GM12865 (cell line): ENCODE data around the gene MYCBPAP.
A peak's percentile ranks its signal among the peaks of the same experiment; 100 is the strongest.

Source experiments
- DNase-seq: peaks from one replicate; pipeline ENCODE4 v3.0.0; 2010; ENCODE audit warnings: low read depth
- H3K4me3 ChIP-seq: 2 replicates; pipeline ENCODE4 v1.5.1; 2011; ENCODE audit warnings: mild to moderate bottlenecking, low read depth, low read length, control low read depth
- TF ChIP-seq, protein P1 (sequence below): IDR thresholded peaks from 2 replicates; pipeline ENCODE4 v1.5.1; 2011; ENCODE audit warnings: low read length, control low read depth, low read depth, inconsistent platforms; ENCODE audit not compliant: insufficient read depth; ENCODE audit errors: missing control alignments

MYCBPAP gene

GRCh38 chr17:50556803-50557202, 48.6 kb downstream of the MYCBPAP start:
- DNase-seq: no peak
- no peak overlapping the region for H3K4me3 ChIP-seq
- TF ChIP-seq, protein P1, sequence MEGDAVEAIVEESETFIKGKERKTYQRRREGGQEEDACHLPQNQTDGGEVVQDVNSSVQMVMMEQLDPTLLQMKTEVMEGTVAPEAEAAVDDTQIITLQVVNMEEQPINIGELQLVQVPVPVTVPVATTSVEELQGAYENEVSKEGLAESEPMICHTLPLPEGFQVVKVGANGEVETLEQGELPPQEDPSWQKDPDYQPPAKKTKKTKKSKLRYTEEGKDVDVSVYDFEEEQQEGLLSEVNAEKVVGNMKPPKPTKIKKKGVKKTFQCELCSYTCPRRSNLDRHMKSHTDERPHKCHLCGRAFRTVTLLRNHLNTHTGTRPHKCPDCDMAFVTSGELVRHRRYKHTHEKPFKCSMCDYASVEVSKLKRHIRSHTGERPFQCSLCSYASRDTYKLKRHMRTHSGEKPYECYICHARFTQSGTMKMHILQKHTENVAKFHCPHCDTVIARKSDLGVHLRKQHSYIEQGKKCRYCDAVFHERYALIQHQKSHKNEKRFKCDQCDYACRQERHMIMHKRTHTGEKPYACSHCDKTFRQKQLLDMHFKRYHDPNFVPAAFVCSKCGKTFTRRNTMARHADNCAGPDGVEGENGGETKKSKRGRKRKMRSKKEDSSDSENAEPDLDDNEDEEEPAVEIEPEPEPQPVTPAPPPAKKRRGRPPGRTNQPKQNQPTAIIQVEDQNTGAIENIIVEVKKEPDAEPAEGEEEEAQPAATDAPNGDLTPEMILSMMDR: no peak

DNA sequence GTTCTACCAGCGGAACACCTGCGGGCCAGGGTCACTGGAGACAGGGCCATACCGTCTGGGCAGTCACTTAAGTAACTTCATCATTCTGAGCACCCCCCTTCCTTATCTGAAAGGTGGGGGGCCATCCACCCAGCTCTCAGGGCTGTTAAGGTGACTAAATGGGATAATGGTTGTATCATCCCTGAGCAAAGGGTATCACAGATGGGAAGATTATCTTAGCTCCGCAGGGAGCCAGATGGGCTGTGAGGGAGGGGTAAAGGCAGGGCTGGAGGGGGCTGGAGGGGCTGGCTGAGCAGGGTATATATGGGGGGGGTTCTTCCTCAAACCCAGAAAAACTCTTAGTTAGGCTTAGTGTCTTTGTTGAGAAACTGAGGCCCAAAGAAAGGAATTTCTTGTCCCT, 49.4 kb downstream of the MYCBPAP start:
- no peak overlapping the region for H3K4me3 ChIP-seq
- DNase-seq: no peak
- TF ChIP-seq, protein P1: no peak

DNA sequence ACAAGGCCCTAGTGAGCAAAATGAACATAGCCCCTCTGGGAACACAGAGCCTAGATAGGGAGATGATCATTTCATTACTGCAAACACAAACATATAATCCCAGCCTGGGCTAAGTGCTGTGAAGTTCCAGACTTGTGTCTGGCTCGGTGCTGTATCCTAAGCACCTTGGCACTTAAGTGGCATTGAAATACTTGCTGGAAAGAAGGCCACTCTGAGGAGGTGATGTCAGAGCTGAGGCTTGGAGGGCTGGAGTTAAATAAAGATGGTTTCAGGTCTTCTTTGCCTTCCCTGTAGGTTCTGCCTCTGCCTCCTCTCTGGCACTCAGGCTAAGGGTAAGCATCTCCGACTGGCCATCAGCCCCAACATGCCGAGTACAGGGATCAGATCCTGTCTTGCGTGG, 49.9 kb downstream of the MYCBPAP start:
- no peak overlapping the region for H3K4me3 ChIP-seq
- TF ChIP-seq, protein P1: no peak
- DNase-seq: no peak

DNA sequence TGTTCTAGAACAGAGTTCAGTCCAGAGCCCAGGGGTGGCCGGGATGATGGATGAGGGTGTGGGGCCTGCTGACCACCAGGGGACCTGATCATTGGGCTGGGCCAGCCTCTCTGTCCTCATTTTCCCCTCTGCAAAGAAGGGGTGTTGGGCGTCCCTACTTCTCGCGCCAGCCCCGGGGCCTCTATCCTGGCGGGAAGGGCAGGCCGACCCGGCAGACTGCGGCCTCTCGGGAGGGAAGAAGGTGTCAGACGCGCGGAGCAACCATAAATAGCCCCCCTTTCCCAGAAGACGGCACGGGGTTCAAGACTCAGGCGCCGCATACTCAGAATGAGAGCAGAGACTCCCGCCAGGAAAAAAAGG, 50.3 kb downstream of the MYCBPAP start:
- no peak for DNase-seq
- no peak overlapping the region for H3K4me3 ChIP-seq
- TF ChIP-seq, protein P1: no peak

- no peak for DNase-seq
- TF ChIP-seq, protein P1: no peak
- H3K4me3 ChIP-seq: no peak overlapping the region
Measured at GRCh38 chr17:50558941-50559614, 50.8 kb downstream of the MYCBPAP start.

- TF ChIP-seq, protein P1: no peak
- DNase-seq: peak; percentile 44
- peak overlapping the region; percentile 48 for H3K4me3 ChIP-seq
Measured at GRCh38 chr17:50559674-50560184, 51.5 kb downstream of the MYCBPAP start.
